Measurements from ENCODE around the gene MTHFD1. TPM values are rescaled to one million over a fixed set of nuclear protein-coding genes. Genes with fewer than 3 reads are reported as not detected.

MTHFD1 gene
- total and polyA plus RNA-seq, 2 of the 4 experiments (the other 2 are of a cell fraction) = 32.2 to 64.9 TPM

- no peak overlapping the region for H4K91ac ChIP-seq (ENCODE audit: insufficient read depth, low read depth, low read length)
- BruUV-seq (replicated peaks) = no TSS peak
- ATAC-seq (ENCODE audit: low read depth) = no peak
- H3K56ac ChIP-seq (ENCODE audit: extremely low read depth, insufficient read depth, low read length) = no peak overlapping the region
- no peak overlapping the region for H3K4me3 ChIP-seq (ENCODE audit: insufficient read depth, low read depth, low read length)
- H3K27ac ChIP-seq (ENCODE audit: insufficient read depth, low read length) = no peak overlapping the region
- peaks cover 7 to 33% of the 10 kb centered on the region in 2 experiments; a peak in 3 of 4 replicates for H3K79me1 ChIP-seq (ENCODE audit: low read depth in 1 of 2, low read length in 2 of 2)
- intact Hi-C loops (cut with micrococcal nuclease) = no loop called here
- H2BK20ac ChIP-seq (ENCODE audit: low read depth, low read length) = no peak overlapping the region
- H3K9me3 ChIP-seq (ENCODE audit: control insufficient read depth, insufficient read depth, low read length) = no peaks in the 10 kb centered on the region
- H3K27me3 ChIP-seq (ENCODE audit: control insufficient read depth, insufficient read depth, low read length) = no peaks in the 10 kb centered on the region
- no peaks in the 10 kb centered on the region for H3K36me3 ChIP-seq (ENCODE audit: control insufficient read depth, insufficient read depth, low read length)
- peaks cover 4% of the 10 kb centered on the region for H3K4me1 ChIP-seq (ENCODE audit: control insufficient read depth, insufficient read depth, low read length)
- H2AK5ac ChIP-seq (ENCODE audit: low read depth, low read length) = no peak overlapping the region
- H4K20me1 ChIP-seq (ENCODE audit: insufficient read depth, low read length) = no peaks in the 10 kb centered on the region
- TF ChIP-seq POLR2A (IDR thresholded peaks at IDR 0.05; ENCODE audit: low read depth, low read length) = no peak
- no peak for TF ChIP-seq RCOR1 (IDR thresholded peaks at IDR 0.05; ENCODE audit: insufficient replicate concordance, low read length)
- no peak for TF ChIP-seq RAD21 (IDR thresholded peaks at IDR 0.05; ENCODE audit: low read length)
- TF ChIP-seq RFX5 (IDR thresholded peaks at IDR 0.05; ENCODE audit: low read depth, low read length) = no peak
- TF ChIP-seq CTCF (conservative IDR thresholded peaks at IDR 0.05; ENCODE audit: low read depth, low read length) = no peak
- no peak for TF ChIP-seq SMC3 (IDR thresholded peaks at IDR 0.05; ENCODE audit: low read depth, low read length)
- TF ChIP-seq BHLHE40 (IDR thresholded peaks at IDR 0.05; ENCODE audit: low read depth, low read length) = no peak
- no peak for TF ChIP-seq CHD1 (IDR thresholded peaks at IDR 0.05; ENCODE audit: low read depth, low read length)
- H2AFZ ChIP-seq (replicated peaks; ENCODE audit: low read length, poor library complexity) = no peak overlapping the region
- no peak overlapping the region for H4K5ac ChIP-seq (ENCODE audit: low read depth, low read length)
- peaks cover 3% of the 10 kb centered on the region for H3K9me1 ChIP-seq (ENCODE audit: insufficient read depth, low read length)
- H3K14ac ChIP-seq (replicated peaks; ENCODE audit: low read depth, low read length) = no peak overlapping the region
- H3K4me2 ChIP-seq (ENCODE audit: low read depth, low read length) = no peak overlapping the region
- dilution Hi-C loops (cut with HindIII; ENCODE audit: low sequenced_read_pairs, unreplicated experiment) = no loop called here
- no peak overlapping the region for H2BK15ac ChIP-seq (ENCODE audit: low read depth, low read length)
- ChIA-PET POLR2A (ENCODE audit: unreplicated experiment) (no interaction called here), CTCF (interaction anchor here (0.6 kb wide), 1 partner anchor 664 kb away, joined by 6 read pairs; no protein-coding TSS in a partner anchor)
- in situ Hi-C loops (cut with MboI; ENCODE audit: low sequenced_read_pairs) = loop anchor here (25.0 kb wide), 1 partner anchor 484 kb away; no protein-coding TSS in a partner anchor
- no peak overlapping the region for H2BK120ac ChIP-seq (ENCODE audit: low read depth, low read length)
- no peak overlapping the region for H3K23ac ChIP-seq (ENCODE audit: low read depth, low read length)
- no peak overlapping the region for H3K4ac ChIP-seq (ENCODE audit: low read depth, low read length)
- no peak overlapping the region for H3K18ac ChIP-seq (ENCODE audit: low read depth, low read length)
- no peak for DNase-seq
- no peak overlapping the region for H2AK9ac ChIP-seq (replicated peaks; ENCODE audit: low read depth, low read length, poor library complexity)
- H4K8ac ChIP-seq (ENCODE audit: low read depth in 2 of 2, low read length in 2 of 2) = no peak overlapping the region
- H2BK5ac ChIP-seq (ENCODE audit: low read depth, low read length, poor library complexity, severe bottlenecking) = no peak overlapping the region
- H3K9ac ChIP-seq (ENCODE audit: low read depth, low read length) = no peak overlapping the region
Observed at GRCh38 chr14:64496764-64497163, 108.6 kb downstream of the MTHFD1 start.

All from IMR-90 (cell line).